VCaP (cell line): ENCODE measurements around the gene MRPL51.
"Not testable (repeated sequence)": the region's sequence is repeated elsewhere in the genome, so short reads cannot be mapped to it uniquely, and the experiment has no call there.

ENCODE experiments used
- H3K27ac ChIP-seq: fragments of 450-650 bp; 2 replicates; pipeline ENCODE4 v1.5.1; 2017
- TF ChIP-seq, protein P1 (sequence below): fragments of 450-650 bp; conservative IDR thresholded peaks from 2 replicates; pipeline ENCODE4 v1.5.1; 2017; ENCODE audit warnings: mild to moderate bottlenecking, moderate library complexity

The MRPL51 gene

DNA sequence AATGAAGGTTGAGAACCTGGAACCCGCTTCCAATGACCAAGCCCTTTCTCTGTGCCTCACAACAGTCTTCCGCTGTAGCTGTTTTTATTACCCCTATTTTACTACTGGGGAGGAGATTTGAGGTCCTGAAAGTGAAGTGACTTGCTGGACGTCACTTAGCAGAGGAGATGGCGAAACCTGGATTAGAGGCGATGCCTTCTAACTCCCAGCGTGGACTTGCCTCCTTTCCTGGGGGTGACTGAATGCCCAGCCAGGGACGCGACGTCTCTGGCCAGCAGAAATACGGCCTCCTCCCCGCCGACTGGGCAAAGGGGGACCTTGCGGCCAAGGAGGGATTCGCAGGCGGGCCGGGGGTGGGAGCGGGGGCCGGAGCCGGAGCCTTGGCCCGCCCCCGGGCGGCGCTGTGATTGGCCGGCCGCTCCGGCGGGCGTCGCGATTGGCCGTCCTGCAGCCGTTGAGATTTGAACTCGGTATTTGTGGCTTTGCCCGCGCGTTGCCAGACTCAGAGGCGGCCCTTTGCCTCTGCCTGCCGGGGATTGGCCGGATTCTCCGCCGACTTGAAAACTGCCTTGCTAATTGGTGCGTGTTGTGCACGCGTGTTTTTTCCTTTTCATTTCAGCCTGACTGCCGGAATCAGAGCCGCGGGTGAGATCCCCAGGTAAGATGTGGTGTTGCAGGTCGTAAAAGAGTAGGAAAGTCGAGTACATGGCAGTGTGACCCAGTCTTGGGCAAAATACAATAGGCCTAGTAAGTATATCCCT, 615 bp upstream of the MRPL51 start, which contains the start of gene NCAPD2:
Gene NCAPD2 (plus strand): TSS at position 606 of the 761 bp plus-strand sequence. CDS start 997 bp downstream, outside the sequence.
- H3K27ac ChIP-seq = peak within 1 kb of the TSS; percentile 96
- TF ChIP-seq, protein P1, sequence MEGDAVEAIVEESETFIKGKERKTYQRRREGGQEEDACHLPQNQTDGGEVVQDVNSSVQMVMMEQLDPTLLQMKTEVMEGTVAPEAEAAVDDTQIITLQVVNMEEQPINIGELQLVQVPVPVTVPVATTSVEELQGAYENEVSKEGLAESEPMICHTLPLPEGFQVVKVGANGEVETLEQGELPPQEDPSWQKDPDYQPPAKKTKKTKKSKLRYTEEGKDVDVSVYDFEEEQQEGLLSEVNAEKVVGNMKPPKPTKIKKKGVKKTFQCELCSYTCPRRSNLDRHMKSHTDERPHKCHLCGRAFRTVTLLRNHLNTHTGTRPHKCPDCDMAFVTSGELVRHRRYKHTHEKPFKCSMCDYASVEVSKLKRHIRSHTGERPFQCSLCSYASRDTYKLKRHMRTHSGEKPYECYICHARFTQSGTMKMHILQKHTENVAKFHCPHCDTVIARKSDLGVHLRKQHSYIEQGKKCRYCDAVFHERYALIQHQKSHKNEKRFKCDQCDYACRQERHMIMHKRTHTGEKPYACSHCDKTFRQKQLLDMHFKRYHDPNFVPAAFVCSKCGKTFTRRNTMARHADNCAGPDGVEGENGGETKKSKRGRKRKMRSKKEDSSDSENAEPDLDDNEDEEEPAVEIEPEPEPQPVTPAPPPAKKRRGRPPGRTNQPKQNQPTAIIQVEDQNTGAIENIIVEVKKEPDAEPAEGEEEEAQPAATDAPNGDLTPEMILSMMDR = no peak; the same call in 1 of the 2 replicates

DNA sequence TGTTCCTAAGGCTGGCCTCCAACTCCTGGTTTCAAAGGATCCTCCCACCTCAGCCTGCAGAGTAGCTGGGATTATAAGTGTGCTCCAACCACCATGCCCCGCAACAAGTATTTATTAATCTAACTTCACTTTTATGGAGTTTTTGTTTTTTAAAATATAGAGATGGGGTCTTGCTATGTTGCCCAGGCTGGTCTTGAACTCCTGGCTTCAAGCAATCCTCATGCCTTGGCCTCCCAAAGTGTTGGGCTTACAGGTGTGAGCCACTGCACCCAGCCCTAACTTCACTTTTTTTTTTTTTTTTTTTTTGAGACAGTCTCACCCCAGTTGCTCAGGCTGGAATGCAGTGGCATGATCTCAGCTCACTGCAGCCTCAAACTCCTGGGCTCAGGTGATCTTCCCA, 2.4 kb downstream of the MRPL51 start:
- not testable (repeated sequence) for H3K27ac ChIP-seq

DNA sequence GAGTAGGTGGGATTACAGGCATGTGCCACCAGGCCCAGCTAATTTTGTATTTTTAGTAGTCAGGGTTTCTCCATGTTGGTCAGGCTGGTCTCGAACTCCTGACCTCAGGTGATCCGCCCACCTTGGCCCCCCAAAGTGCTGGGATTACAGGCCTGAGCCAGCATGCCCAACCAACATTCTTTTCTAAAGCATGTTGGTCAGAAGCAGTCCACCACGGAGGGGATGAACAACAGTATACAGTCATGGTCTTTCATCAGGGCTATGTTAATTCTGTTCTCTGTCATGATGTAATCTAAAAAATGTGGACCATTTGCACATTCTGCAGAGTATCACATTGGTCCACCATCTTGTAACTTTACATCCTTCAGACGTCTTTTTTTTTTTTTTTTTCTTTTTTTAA, 3.6 kb downstream of the MRPL51 start:
- H3K27ac ChIP-seq = no peak overlapping the region
- TF ChIP-seq, protein P1 = no peak

DNA sequence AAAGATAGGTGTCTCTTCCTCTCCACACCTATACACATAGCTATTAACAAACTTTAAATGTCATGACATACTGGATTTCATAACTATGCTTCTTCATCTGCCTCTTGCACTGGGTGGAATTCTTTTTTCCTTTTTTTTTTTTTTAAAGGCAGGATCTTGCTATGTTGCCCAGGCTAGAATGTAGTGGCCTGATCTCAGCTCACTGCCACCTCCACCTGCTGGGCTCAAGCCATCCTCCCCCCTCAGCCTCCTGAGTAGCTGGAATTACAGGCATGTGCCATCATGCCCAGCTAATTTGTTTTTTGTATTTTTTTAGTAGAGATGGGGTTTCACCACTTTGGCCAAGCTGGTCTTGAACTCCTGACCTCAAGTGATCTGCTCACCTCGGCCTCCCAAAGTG, 4.8 kb downstream of the MRPL51 start:
- TF ChIP-seq, protein P1 = no peak
- no peak overlapping the region for H3K27ac ChIP-seq

DNA sequence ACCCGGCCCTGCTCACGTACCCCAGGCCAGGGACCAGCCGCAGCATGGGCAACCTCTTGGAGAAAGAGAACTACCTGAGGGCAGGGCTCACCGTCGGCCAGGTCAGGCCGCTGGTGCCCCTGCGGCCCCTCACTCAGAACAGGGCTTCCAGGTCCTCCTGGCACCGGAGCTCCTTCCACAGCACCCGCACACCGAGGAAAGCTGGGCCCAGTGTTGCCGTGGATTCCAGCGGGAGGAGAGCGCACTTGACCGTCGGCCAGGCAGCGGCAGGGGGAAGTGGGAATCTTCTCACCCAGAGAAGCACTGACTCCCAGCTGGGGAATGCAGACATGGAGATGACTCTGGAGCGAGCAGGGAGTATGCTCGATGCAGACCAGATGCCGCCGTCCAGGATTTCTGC, 14.6 kb downstream of the MRPL51 start:
- TF ChIP-seq, protein P1 = no peak
- no peak overlapping the region for H3K27ac ChIP-seq

DNA sequence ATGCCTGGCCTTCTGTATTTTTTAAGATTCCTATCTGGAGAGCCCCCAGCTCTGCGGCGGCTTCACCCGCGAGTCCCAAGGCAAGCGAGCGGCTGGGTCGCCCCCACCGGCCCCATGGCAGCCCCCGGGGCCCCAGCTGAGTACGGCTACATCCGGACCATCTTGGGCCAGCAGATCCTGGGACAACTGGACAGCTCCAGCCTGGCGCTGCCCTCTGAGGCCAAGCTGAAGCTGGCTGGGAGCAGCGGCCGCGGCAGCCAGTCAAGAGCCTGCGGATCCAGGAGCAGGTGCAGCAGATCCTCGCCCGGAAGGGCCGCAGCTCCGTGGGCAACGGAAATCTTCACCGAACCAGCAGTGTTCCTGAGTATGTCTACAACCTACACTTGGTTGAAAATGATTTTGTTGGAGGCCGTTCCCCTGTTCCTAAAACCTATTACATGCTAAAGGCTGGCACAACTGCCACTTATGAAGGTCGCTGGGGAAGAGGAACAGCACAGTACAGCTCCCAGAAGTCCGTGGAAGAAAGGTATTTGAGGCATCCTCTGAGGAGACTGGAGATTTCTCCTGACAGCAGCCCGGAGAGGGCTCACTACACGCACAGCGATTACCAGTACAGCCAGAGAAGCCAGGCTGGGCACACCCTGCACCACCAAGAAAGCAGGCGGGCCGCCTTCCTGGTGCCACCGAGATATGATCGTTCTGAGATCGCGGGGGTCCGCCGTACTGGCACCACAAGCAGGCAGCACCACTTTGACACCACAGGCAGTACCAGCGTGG, 15.3 kb downstream of the MRPL51 start:
- H3K27ac ChIP-seq = not testable (repeated sequence)

DNA sequence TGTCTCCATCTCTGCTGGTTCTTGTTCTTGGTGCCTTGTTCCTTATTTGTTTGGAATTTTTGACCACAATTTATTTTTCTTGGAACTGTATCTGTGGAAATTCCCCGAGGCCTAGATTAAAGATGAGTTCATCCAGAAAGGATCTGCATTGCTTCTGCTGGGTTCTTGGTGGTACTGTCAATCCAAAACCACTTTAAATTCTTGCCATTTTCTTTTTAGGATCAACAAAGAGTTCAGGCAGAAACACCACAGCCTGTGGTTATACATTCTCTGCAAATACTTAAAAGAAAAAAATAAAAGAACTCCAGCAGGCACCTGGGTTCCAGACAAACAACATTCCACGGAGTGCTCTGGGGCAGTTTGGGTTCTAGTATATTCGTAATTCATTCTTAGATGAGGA, 16.6 kb downstream of the MRPL51 start:
- TF ChIP-seq, protein P1 = no peak
- no peak overlapping the region for H3K27ac ChIP-seq

DNA sequence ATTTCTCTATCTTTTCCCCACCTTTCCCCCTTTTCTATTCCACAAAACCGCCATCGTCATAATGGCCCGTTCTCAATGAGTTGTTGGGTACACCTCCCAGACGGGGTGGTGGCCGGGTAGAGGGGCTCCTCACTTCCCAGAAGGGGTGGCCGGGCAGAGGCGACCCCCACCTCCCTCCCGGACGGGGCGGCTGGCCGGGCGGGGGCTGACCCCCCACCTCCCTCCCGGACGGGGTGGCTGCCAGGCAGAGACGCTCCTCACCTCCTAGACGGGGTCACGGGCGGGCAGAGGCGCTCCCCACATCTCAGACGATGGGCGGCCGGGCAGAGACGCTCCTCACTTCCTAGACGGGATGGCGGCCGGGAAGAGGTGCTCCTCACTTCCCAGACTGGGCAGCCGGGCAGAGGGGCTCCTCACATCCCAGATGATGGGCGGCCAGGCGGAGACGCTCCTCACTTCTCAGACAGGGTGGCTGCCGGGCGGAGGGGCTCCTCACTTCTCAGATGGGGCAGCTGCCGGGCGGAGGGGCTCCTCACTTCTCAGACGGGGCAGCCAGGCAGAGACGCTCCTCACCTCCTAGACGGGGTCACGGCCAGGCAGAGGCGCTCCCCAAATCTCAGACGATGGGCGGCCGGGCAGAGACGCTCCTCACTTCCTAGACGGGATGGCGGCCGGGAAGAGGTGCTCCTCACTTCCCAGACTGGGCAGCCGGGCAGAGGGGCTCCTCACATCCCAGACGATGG, 17.7 kb downstream of the MRPL51 start:
- not testable (repeated sequence) for H3K27ac ChIP-seq
